ENCODE measurements around the gene MMD2. TPM values are rescaled to one million over a fixed set of nuclear protein-coding genes. Genes with fewer than 3 reads are reported as not detected.

Gene MMD2
- total and polyA plus RNA-seq, 2 donors (not counting 3 experiments of a cell fraction or from before 2014, with no cell fraction given) = not detected

DNA sequence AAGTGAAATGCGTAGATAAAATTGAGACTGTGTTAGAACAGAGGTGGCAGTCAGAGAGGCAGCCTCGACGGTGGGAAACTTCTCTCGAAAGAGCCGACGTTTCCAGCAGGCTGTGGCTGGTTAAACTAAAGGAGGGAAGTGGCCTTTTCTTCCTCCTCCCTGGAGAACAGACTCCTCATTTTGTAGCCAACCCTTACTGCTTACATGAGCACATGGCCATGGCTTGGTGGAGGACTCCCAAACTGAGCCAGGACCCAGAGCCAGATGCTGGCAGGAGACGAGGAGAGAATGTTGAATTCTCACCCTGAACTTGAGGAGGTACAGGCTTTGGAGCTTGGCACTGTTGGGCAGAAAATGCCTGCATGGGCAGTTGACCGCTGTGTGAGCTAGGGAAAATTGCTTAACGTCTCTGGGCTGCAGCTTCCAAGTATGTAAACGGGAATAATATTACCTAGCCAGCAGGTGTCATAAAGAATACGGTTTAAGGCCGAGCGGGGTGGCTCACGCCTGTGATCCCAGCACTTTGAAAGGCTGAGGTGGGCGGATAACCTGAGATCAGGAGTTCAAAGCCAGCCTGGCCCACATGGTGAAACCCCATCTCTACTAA is 24.5 kb downstream of the MMD2 start:
- ChIA-PET CTCF (interaction anchor here (0.7 kb wide), 1 partner anchor 31 kb away, joined by 3 read pairs; no protein-coding TSS in a partner anchor), POLR2A (no interaction called here)
- FAIRE-seq = no peak
- TF ChIP-seq CTCF (IDR thresholded peaks at IDR 0.05; ENCODE audit: extremely low read depth in 1 of 2, insufficient read depth in 1 of 2, low read depth in 1 of 2, low read length in 2 of 2) (no peak), FOS (IDR thresholded peaks at IDR 0.05; ENCODE audit: borderline replicate concordance, insufficient read depth, low read length) (no peak), JUN (IDR thresholded peaks at IDR 0.05; ENCODE audit: borderline replicate concordance, insufficient read depth, insufficient read length, low read depth) (no peak), POLR2A (IDR thresholded peaks at IDR 0.05; ENCODE audit: low read depth, low read length) (no peak), EZH2 (IDR thresholded peaks at IDR 0.05; ENCODE audit: borderline replicate concordance, low read depth, low read length, severe bottlenecking) (no peak), GATA2 (IDR thresholded peaks at IDR 0.05; ENCODE audit: insufficient read depth, insufficient read length, low read depth, low read length) (no peak), POLR2AphosphoS5 (IDR thresholded peaks at IDR 0.05; ENCODE audit: insufficient read depth, low read depth, low read length) (no peak), MYC (IDR thresholded peaks at IDR 0.05; ENCODE audit: low read depth, low read length) (no peak)
- TF ChIP-seq, protein P1, sequence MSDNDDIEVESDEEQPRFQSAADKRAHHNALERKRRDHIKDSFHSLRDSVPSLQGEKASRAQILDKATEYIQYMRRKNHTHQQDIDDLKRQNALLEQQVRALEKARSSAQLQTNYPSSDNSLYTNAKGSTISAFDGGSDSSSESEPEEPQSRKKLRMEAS (IDR thresholded peaks at IDR 0.05; ENCODE audit: insufficient read depth, insufficient read length) = no peak
- H3K36me3 ChIP-seq (ENCODE audit: control insufficient read depth in 2 of 2, extremely low read depth in 1 of 2, insufficient read depth in 2 of 2, low read length in 2 of 2) = no peaks in the 10 kb centered on the region
- H2AFZ ChIP-seq (ENCODE audit: low read depth, low read length) = no peak overlapping the region
- no peaks in the 10 kb centered on the region for H3K79me2 ChIP-seq (ENCODE audit: control insufficient read depth, insufficient read depth, low read length)
- H3K9me1 ChIP-seq (replicated peaks; ENCODE audit: control insufficient read depth, extremely low read depth, insufficient read depth, low read length) = no peaks in the 10 kb centered on the region
- H3K9ac ChIP-seq (replicated peaks; ENCODE audit: extremely low read depth, insufficient read depth, low read length) = no peak overlapping the region
- BruUV-seq (replicated peaks) = no TSS peak
- intact Hi-C loops (cut with micrococcal nuclease) = no loop called here
- H3K9me3 ChIP-seq (replicated peaks; ENCODE audit: control insufficient read depth, insufficient read depth, low read length) = no peaks in the 10 kb centered on the region
- DNase-seq (ENCODE audit: low read depth, low spot score) = no peak
- H4K20me1 ChIP-seq (replicated peaks; ENCODE audit: control insufficient read depth, extremely low read depth, insufficient read depth, low read length) = no peaks in the 10 kb centered on the region
- no peak overlapping the region for H3K4me2 ChIP-seq (ENCODE audit: insufficient read depth, low read length)
- H3K27me3 ChIP-seq (ENCODE audit: control insufficient read depth in 2 of 2, insufficient read depth in 2 of 2, low read length in 2 of 2) = no peaks in the 10 kb centered on the region
- no peak overlapping the region for H3K27ac ChIP-seq (ENCODE audit: insufficient read depth, low read depth, low read length)
- dilution Hi-C loops (cut with MboI; ENCODE audit: extremely low pct_ligation_motif_present, low sequenced_read_pairs) = no loop called here
- no peaks in the 10 kb centered on the region for H3K4me1 ChIP-seq (ENCODE audit: control insufficient read depth, extremely low read depth, insufficient read depth, low read length)
- no peak overlapping the region for H3K4me3 ChIP-seq (replicated peaks in 1 of 3; ENCODE audit: insufficient read depth in 1 of 3, low read depth in 1 of 3, low read length in 3 of 3)
